H1 (cell line): Measurements from ENCODE around the gene NEGR1.

Experiments
- CTCF ChIP-seq, 3 experiments: IDR thresholded peaks; 1 replicate in 2 of 3; 2 replicates in 1 of 3; pipeline versions ENCODE4 v1.5.1 to v1.6.1; 2011; ENCODE audit warnings: low read length in 3 of 3, mild to moderate bottlenecking in 3 of 3, inconsistent platforms in 2 of 3, low read depth in 1 of 3, moderate library complexity in 1 of 3; ENCODE audit not compliant: insufficient read depth in 1 of 3; ENCODE audit errors: control extremely low read depth in 1 of 3
- HDAC6 ChIP-seq: IDR thresholded peaks from one replicate; pipeline ENCODE4 v1.7.1; 2012; ENCODE audit warnings: low read depth, mild to moderate bottlenecking, inconsistent platforms, low read length, moderate library complexity
- POLR2A ChIP-seq, 2 experiments: IDR thresholded peaks; 1 replicate in 1 of 2; 2 replicates in 1 of 2; pipeline ENCODE4 v1.6.1; 2011; ENCODE audit warnings: low read depth in 2 of 2, low read length in 2 of 2, mild to moderate bottlenecking in 2 of 2; ENCODE audit errors: control extremely low read depth in 1 of 2
- SRF ChIP-seq: IDR thresholded peaks from 2 replicates; pipeline ENCODE4 v1.6.1; 2011; ENCODE audit warnings: mild to moderate bottlenecking, low read depth, low read length, moderate library complexity
- TBP ChIP-seq: IDR thresholded peaks from 2 replicates; pipeline ENCODE4 v1.6.1; 2011; ENCODE audit warnings: low read depth, low read length, improper control_type of control experiment

GRCh38 chr1:71785000-71785399, 497.3 kb downstream of the NEGR1 start:
- TF ChIP-seq HDAC6 (no peak), CTCF (IDR thresholded peaks at IDR 0.05; ENCODE audit: control extremely low read depth in 1 of 3, insufficient read depth in 1 of 3, low read depth in 1 of 3, low read length in 3 of 3) (no peak), TBP (no peak), SRF (no peak), POLR2A (IDR thresholded peaks at IDR 0.05; ENCODE audit: control extremely low read depth in 1 of 2, low read depth in 2 of 2, low read length in 2 of 2) (no peak)
